Measurements from ENCODE around the gene ANKIB1. TPM values are rescaled to one million over a fixed set of nuclear protein-coding genes. Genes with fewer than 3 reads are reported as not detected.
"Not testable (repeated sequence)": the region's sequence is repeated elsewhere in the genome, so short reads cannot be mapped to it uniquely, and the experiment has no call there.

Gene ANKIB1
- total RNA-seq, 1 experiment from 2014 or later = 31.4 TPM

DNA sequence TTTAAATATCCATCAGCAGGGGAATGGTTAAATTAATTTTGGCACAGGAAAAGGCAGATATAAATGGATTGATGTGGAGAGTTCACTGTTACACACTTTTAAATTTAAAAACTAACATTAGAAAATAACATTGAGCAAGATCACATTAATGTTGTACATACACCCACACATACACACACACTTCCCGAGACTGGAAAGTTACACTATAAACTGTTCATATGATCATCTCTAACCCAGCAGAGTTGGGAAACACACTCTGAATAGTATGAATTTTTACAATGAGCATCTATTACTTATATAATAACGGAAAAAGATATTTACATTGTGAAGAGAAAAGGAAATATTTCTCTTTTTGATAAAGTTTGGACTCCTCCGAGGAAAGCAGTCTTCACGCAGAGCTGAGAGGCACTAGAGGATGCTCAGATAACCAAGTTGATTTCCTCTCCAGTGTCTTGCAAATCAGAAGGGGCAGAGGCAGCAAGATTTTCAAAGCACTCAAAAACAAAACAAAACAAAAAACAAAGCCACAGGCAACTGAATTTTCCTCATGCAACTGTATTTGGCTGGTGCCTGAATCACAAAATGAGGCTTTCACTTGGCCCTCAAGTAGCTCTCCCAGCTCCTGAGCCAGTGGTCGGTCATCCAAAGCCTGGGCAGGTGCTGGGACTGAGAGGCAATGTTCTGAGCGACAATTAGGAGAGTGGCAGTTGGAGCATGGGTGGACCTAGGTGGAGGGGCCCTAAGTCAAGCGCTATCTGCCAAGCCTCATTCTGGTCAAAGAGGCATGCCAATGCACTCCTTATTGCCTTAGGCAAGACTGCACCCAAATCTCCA is 191.1 kb downstream of the ANKIB1 start:
- no peak for DNase-seq (ENCODE audit: extremely low read depth, low read depth)

DNA sequence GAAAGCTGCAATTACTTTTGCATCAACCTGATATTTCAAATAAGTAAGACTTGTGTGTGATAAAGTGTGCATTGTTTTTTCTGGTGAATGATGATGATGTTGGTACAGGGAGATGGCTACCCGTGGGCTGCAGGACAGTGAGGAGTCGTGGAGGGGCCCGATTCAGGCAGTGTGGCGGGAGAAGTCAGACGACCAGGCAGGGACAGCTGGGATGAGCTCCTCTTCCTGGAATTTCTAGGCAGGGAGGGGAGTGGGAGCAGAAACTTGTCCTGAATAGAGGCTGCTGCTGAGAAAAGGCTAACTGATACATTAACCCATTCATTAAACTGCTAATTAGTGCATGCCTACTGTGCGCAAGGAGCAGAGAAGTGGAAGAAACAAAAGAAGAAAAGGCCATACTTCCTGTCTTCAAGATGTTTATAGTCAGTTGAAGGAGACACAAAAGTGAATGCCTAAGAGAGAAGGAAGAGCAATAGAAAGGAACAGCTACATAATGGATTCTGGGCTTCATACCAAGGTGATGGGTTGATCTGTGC is 192.2 kb downstream of the ANKIB1 start:
- DNase-seq (ENCODE audit: extremely low read depth, low read depth) = no peak

DNA sequence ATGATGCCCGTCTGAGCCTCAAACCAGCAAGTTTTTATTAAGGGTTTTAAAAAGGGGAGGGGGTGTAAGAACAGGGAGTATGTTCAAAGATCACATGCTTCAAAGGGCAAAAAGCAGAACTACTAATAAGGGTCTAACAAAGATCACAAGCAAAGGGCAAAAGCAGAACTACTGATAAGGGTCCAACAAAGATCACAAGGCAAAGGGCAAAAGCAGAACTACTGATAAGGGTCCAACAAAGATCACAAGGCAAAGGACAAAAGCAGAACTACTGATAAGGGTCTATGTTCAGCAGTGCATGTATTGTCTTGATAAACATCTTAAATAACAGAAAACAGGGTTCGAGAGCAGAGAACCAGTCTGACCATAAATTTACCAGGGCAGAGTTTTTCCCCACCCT is 196.9 kb downstream of the ANKIB1 start:
- not testable (repeated sequence) for DNase-seq (ENCODE audit: extremely low read depth, low read depth)

DNA sequence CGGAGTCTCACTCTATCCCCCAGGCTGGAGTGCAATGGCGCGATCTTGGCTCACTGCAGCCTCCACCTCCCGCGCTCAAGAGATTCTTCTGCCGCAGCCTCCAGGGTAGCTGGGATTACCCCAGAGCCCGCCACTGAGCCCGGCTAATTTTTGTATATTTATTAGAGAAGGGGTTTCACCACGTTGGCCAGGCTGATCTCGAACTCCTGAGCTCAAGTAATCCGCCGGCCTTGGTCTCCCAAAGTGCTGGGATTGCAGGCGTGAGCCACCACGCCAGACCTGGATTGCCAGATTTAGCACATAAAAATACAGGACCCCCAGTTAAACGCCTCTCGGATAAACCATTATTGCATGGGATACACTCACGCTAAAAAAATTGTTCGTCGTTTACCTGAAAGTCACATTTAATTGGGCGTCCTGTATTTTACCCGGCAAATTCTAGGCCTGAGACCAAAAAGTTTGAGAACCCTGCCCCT is 201.1 kb downstream of the ANKIB1 start:
- DNase-seq (ENCODE audit: extremely low read depth, low read depth) = no peak

DNA sequence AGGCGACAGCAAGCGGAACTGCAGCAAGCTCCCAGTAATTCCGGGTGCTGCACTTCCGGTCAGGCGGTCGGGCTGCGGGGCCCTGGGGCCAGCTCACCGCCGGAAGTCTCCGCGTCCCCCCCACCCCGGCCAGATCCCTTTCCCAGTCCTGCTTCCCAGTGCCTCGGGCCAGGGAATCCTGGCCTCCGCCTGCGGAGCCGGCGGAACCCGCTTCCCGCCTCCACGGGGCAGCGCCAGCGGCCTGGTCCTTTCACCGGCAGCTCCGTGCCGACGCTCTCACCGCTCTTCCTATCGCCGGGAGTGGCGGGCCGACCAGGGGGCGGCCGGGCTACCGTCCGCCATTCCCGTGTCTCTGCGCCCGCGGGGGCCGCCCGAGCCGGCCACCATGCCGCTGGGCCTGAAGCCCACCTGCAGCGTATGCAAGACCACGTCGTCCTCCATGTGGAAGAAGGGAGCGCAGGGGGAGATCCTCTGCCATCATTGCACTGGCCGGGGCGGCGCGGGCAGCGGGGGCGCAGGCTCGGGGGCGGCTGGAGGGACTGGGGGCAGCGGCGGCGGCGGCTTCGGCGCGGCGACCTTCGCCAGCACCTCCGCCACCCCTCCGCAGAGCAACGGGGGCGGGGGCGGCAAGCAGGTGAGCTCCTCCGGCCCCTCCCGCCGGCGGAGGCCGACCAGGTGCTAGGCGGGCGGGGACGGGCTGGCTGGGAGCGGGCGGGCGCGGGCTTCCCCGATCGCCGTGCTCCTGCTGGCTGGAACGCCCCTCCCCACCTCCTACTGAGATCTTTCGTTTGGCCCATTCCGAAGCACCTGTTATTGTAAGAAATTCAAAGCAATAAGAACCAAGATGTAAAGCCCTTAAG is 201.8 kb downstream of the ANKIB1 start, which contains the start of gene GATAD1:
Gene GATAD1, plus strand, starts transcription at position 138 of the 860 bp plus-strand sequence. Its CDS starts 248 bp downstream, at position 386.
- DNase-seq (ENCODE audit: extremely low read depth, low read depth) = peak; percentile 90

DNA sequence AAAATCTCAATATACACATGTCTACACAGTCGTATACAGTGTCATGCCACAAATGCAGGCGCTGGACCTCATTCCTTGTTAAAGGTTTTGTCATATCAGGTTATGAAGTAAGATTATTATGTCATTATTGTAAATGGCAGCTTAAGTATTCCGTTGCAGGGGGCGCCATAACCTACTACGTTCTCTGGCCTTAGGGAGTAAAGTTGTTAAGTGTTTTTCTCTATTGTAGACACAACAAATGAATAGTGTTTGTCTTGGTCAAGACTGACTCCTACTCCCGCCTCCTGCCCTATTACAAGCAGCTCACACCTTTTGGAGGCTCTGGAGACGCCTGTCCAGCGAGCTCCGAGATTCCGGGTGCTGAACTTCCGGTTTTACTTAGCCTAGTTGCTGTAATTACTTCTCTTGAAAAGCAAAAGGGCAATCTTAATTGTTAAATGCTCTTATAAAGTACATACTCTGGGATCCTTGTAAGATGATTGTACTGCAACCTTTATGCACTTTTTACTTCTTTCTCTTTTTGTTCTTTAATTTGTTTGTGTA is 202.5 kb downstream of the ANKIB1 start:
- peak; percentile 36 for DNase-seq (ENCODE audit: extremely low read depth, low read depth)

Small RNA genes within 50 kb of the gene (small RNA-seq; reads per million reads assigned to genes)
- gene MIR1285-1 (0 to 0.06 reads per million in 2 experiments), gene RF00019 (0 reads per million in 2 experiments)

Other genes with a start within 250 kb of the ANKIB1 start
- 106 and 113 TPM in 2 replicates for gene CYP51A1, start 111.5 kb upstream of the ANKIB1 start, total RNA-seq (2014; rRNA removed; shearing (Covaris generic))
- gene LRRD1, start 66.8 kb upstream of the ANKIB1 start, total RNA-seq (2014; rRNA removed; shearing (Covaris generic)) = not detected in 2 replicates
- gene KRIT1, start 60 bp upstream of the ANKIB1 start, total RNA-seq (2014; rRNA removed; shearing (Covaris generic)) = 58.7 and 61.4 TPM in 2 replicates
- gene GATAD1, start 201.5 kb downstream of the ANKIB1 start, total RNA-seq (2014; rRNA removed; shearing (Covaris generic)) = 47.7 and 54.0 TPM in 2 replicates
- not detected in 2 replicates for gene ERVW-1, start 232.0 kb downstream of the ANKIB1 start, total RNA-seq (2014; rRNA removed; shearing (Covaris generic))